NCI-H2227 (cell line): ENCODE data around the gene COLEC12.
A peak's percentile ranks its signal among the peaks of the same experiment; 100 is the strongest.
"Not testable (repeated sequence)": the region's sequence is repeated elsewhere in the genome, so short reads cannot be mapped to it uniquely, and the experiment has no call there.

Experiments used
- DNase-seq: peaks from one replicate; lab custom pipeline; 2025; ENCODE audit not compliant: unreplicated experiment; lab: John Stamatoyannopoulos, UW

The COLEC12 gene

GRCh38 chr18:415047-415446 is 85.5 kb downstream of the COLEC12 start:
- no peak for DNase-seq

DNA sequence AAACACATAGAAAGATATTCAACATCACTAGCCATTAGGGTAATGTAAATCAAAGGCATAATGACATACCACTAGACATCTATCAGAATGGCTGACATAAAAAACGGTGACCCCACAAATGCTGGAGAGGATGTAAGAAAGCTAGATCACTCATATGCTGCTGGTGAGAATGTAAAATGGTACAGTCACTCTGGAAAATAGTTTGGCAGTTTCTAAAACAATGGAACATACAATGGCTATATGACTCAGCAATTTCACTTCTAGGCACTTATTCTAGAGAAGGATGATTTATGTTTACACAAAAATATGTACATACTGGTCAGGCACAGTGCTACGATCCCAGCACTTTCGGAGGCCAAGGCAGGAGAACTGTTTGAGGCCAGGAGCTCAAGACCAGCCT is 87.3 kb downstream of the COLEC12 start:
- DNase-seq: no peak

GRCh38 chr18:410047-410455 is 90.5 kb downstream of the COLEC12 start:
- no peak for DNase-seq

- no peak for DNase-seq
Observed at GRCh38 chr18:408367-408766, 92.1 kb downstream of the COLEC12 start.

GRCh38 chr18:407626-408224 is 92.8 kb downstream of the COLEC12 start:
- DNase-seq: no peak

DNA sequence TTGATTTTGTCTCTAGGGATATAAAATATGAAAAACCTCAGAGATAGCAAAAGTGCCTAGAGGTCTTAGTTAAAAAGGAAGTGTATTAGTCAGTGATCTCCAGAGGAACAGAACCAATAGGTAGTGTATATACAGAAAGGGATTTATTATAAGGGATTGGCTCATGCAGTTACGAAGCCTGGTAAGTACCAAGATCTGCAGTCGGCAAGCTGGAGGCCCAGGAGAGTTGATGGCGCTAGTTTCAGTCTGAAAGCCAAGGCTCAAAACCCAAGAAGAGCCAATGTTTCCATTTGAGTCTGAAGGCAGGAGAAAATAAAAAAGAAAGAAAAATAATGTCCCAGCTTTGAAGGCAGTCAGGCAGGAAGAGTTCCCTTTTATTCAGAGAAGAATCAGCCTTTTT is 93.3 kb downstream of the COLEC12 start:
- no peak for DNase-seq

GRCh38 chr18:406677-407076 is 93.8 kb downstream of the COLEC12 start:
- DNase-seq: no peak

- DNase-seq: not testable (repeated sequence)
Observed at GRCh38 chr18:405006-405405, 95.5 kb downstream of the COLEC12 start.

DNA sequence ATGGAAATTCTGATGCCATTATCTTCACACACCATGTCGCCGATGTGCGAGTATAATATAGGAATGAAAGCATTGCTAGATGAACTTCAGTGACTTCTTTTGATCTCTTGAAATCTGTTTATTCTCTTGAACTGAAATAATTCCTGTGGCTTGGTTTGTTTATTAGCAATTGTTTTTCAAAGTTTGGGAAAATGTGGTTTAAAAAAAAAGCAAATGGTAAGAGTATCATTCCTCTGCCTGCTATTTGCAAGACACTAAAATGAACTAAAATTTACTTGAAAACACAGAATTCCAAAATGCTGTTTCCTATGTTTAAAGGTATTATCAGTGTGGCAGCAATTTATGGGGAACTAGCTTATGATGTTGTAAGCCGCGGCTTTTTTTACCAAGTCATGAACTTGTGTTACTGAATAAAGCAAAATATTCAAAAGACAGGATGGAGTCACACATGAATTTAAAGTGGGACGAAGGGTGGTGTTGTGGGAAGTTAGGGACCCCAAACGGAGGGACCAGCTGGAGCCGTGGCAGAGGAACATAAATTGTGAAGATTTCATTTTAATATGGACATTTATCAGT is 96.4 kb downstream of the COLEC12 start:
- no peak for DNase-seq

DNA sequence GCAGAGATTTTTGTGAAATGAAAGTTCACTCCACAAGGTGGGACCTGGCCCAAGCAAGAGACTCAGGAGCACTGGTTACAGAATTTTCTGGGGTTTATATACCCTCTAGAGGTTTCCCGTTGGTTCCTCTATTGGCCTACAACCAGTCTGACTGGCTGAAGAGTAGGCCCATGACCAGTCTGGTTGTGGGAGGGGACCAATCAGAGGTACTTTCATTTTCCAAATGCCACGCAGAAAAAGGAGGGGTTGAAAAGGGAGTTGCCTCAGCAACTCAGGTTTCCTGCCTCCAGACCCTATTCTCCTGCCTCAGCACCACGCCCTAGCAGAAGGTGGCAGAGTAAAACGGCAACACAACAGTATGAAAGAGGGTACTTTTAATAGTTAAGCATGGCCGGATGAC is 98.4 kb downstream of the COLEC12 start:
- no peak for DNase-seq

DNA sequence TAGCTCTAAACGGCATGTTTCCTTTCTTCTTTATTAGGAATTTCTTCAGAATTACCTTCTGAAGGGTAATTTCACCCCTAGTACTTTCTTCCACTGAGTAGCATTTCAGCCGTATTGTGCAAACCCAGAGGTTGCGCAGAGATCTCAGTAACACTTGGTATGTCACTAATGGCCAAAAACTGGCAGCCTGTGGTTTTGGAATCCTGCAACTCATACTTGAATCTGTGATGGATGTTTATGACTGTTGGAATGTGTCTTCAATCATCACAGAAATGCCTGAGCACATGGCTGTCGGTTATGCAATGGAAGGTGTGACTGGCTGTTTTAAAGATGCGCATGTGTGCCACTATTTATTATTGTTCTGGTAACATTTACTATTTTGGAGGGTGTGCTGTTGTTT is 100.0 kb downstream of the COLEC12 start:
- no peak for DNase-seq

DNA sequence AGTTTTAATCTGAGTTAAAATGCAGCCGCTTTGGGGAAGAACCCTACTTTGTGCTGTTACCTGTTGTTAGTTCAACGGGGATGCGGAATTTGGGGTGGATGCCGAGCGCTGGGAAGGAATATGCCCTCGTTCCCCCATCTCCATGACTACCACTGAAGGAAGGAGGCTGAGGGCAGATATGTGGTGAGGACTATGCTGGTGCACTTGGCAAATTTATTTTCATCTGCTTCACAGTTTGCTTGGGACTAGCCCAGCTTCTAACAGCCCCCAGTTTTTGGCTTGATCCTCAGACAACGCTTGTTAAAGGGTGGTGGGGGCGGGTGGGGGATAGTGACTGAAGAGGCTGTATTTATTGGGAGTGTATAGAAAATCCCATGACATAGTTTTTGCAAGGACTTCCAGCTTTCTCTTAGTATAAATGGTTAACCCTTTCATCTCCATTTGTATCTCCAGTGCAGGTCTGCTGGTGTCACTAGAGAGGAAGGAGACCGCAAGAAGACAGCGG is 100.8 kb downstream of the COLEC12 start:
- DNase-seq: no peak

GRCh38 chr18:398935-399630 is 101.4 kb downstream of the COLEC12 start:
- DNase-seq: no peak

GRCh38 chr18:396556-396955 is 103.9 kb downstream of the COLEC12 start:
- DNase-seq: no peak

- no peak for DNase-seq
Observed at GRCh38 chr18:396251-396555, 104.3 kb downstream of the COLEC12 start.

DNA sequence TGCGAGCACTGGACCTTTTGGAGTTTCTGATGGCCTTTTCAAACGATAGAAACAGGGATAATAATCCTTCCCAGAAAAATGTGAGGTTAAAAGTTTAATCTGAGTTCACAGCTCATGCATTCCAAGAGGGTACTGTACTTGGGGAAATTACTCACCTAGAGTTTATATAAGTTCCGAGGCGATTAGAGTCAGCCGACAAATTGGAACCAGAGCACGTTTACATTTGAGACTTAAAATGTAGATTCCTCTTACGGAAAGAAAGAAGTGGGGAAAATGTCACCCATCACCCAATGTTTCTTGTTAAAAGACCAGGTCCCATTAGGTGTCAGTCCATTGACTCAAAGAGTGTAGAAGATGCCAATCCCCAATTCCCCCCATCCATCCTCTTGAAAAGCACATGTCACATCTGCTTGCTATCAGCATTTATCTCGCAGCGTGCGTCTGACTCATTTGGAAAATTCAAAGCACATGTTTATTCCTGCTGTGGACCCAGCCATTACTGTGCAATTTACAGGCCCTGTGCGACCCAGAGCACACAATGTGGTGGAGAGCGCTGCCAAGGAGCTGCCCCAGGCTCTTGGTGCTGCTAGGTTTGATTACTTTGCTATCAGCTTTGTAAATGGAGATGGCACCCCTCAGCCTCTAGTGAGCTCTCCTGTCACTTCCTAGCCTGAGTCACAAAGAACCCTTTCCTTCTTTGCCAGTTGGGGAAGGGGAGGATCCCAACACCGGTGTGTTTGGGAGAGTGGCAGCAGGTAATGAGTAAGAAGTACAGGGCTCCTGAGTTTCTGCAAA is 104.8 kb downstream of the COLEC12 start:
- peak; percentile 77 for DNase-seq

DNA sequence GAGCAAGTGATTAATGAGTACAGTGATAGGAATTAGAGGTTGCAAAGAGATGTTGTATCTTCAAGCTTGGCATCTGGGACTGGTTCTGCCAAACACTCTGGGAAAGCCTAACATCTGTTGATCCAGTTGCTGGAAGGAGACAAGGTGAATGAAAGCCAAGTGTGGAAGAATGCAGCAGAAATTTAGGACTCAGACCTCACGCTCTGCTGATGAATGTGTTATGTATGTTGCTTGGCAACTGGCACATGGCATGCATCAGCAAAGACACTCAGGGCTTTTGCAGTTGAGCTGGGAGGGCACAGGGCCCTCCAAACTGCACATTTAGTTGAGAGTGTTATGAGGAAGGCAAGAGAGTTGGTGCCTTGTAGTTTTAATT is 105.5 kb downstream of the COLEC12 start:
- DNase-seq: peak; percentile 32

DNA sequence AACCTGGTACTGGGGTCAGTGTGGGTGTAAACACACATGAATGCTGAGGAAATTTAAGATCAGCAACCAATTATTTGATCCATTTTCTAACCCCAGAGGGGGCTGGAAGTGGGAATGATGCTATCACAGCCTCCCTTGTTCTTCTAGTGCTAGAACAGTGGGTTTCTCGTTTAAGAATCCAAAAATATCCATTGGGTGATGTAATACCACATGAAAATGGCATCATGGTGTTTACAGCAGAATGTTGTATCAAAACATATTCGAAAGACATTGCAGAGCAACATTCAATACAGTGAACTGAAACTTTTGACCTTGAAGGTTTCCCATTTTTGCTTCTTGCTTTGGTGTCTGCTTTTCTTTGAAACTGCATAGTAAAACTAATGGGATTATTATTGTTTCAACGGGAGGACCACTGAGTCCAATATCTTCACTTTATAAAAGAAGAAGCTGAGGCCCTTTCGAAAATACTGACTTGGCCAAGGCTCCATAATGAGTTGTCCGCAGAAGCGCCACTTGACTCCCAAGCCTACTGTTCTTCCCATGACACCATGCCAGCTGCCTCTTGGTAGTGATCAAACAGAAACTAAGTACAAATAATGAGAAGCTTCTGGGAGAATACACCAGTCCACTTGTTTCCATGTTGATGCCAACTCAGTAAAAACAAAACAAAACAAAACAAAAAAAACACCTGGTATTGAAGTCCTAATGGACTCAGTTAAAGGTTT is 106.1 kb downstream of the COLEC12 start:
- DNase-seq: no peak

- no peak for DNase-seq
Observed at GRCh38 chr18:393574-393957, 106.9 kb downstream of the COLEC12 start.

GRCh38 chr18:392928-393573 is 107.5 kb downstream of the COLEC12 start:
- peak; percentile 25 for DNase-seq
